ENCODE results near the gene ADAP1. TPM values are rescaled to one million over a fixed set of nuclear protein-coding genes. Genes with fewer than 3 reads are reported as not detected.

ADAP1 gene
- total RNA-seq, 1 donor: 1.3 TPM

GRCh38 chr7:906776-907157 is 47.7 kb downstream of the ADAP1 start:
- no peak overlapping the region for H3K4me3 ChIP-seq (ENCODE audit: low read depth, low read length)
- TF ChIP-seq, protein P1, sequence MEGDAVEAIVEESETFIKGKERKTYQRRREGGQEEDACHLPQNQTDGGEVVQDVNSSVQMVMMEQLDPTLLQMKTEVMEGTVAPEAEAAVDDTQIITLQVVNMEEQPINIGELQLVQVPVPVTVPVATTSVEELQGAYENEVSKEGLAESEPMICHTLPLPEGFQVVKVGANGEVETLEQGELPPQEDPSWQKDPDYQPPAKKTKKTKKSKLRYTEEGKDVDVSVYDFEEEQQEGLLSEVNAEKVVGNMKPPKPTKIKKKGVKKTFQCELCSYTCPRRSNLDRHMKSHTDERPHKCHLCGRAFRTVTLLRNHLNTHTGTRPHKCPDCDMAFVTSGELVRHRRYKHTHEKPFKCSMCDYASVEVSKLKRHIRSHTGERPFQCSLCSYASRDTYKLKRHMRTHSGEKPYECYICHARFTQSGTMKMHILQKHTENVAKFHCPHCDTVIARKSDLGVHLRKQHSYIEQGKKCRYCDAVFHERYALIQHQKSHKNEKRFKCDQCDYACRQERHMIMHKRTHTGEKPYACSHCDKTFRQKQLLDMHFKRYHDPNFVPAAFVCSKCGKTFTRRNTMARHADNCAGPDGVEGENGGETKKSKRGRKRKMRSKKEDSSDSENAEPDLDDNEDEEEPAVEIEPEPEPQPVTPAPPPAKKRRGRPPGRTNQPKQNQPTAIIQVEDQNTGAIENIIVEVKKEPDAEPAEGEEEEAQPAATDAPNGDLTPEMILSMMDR (IDR thresholded peaks at IDR 0.05; ENCODE audit: insufficient read depth, low read depth, low read length): no peak
- DNase-seq (ENCODE audit: low read depth): no peak

- peak; percentile 73 for DNase-seq (ENCODE audit: low read depth)
- H3K4me3 ChIP-seq (ENCODE audit: low read depth, low read length): peak overlapping the region; percentile 40
- TF ChIP-seq, protein P1 (IDR thresholded peaks at IDR 0.05; ENCODE audit: insufficient read depth, low read depth, low read length): no peak
Observed at GRCh38 chr7:904847-905246, 49.6 kb downstream of the ADAP1 start.

DNA sequence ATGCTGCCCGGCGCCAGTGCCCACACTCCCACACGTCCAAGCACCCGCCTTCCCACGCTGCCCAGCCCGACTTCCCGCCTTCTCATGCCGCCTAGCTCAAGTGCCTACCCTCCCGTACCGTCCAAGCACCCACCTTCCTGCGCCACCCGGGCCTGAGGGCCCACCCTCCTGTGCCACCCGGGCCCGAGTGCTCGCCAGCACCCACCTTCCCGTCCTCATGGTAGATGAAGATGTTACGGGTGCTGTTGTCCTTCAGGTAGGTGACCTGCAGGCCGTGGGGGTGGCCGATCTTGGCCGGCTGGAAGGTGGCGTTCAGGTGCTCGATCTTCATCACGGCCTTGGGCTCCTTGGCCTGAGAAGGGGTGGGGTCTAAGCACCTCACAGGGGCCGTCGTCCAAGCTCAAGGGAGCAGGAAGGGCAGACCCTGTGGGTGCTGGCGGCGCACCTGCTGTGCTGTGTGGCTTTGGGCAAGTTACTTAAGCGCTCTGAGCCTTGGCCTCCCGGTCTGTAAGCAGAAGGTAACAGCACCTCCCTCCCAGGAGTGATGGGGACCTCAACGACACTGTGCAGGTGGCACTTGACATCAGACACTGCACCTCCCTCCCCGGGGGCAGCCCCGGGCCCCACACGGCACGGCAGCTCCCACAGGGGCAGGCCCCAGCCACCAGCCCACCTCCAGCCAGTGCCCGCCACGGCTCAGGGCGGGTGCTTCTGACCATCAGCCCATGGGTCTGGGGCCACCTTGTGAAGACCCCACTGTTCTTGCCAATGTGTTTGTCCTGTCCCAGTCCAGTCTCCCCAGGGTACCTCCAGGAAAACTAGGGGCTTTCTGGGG is 50.3 kb downstream of the ADAP1 start:
- peak overlapping the region; percentile 40 for H3K4me3 ChIP-seq (ENCODE audit: low read depth, low read length)
- TF ChIP-seq, protein P1 (IDR thresholded peaks at IDR 0.05; ENCODE audit: insufficient read depth, low read depth, low read length): no peak
- DNase-seq (ENCODE audit: low read depth): no peak

DNA sequence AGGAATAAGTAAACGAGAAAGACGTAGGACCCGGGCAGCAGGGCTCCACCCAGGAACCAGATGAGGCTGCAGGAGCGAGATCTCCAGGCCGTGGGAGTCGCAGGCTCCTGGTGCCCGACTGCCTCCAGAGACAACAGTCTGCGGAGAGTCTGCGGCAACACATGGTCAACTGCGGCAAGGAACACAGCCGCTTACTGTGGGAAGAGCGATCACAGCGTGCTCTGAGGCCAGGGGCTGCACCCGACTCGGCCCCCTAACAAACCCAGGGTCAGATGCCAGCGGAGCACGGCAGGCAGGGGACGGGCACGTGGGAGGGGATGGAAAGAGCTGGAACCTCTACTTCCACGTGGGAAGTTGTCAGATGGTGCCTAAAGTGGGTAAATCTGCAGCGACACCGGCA is 51.5 kb downstream of the ADAP1 start:
- no peak for DNase-seq (ENCODE audit: low read depth)
- TF ChIP-seq, protein P1 (IDR thresholded peaks at IDR 0.05; ENCODE audit: insufficient read depth, low read depth, low read length): no peak
- no peak overlapping the region for H3K4me3 ChIP-seq (ENCODE audit: low read depth, low read length)

- TF ChIP-seq, protein P1 (IDR thresholded peaks at IDR 0.05; ENCODE audit: insufficient read depth, low read depth, low read length): no peak
- DNase-seq (ENCODE audit: low read depth): peak; percentile 94
- no peak overlapping the region for H3K4me3 ChIP-seq (ENCODE audit: low read depth, low read length)
Observed at GRCh38 chr7:901388-902154, 52.9 kb downstream of the ADAP1 start.

GRCh38 chr7:901041-901387 is 53.5 kb downstream of the ADAP1 start:
- TF ChIP-seq, protein P1 (IDR thresholded peaks at IDR 0.05; ENCODE audit: insufficient read depth, low read depth, low read length): no peak
- no peak for DNase-seq (ENCODE audit: low read depth)
- no peak overlapping the region for H3K4me3 ChIP-seq (ENCODE audit: low read depth, low read length)

Data from fibroblast of villous mesenchyme (primary cell).